ENCODE results near the gene ADAMTS16. TPM values are rescaled to one million over a fixed set of nuclear protein-coding genes. Genes with fewer than 3 reads are reported as not detected.
A peak's percentile ranks its signal among the peaks of the same experiment; 100 is the strongest.

ADAMTS16 gene, protein sequence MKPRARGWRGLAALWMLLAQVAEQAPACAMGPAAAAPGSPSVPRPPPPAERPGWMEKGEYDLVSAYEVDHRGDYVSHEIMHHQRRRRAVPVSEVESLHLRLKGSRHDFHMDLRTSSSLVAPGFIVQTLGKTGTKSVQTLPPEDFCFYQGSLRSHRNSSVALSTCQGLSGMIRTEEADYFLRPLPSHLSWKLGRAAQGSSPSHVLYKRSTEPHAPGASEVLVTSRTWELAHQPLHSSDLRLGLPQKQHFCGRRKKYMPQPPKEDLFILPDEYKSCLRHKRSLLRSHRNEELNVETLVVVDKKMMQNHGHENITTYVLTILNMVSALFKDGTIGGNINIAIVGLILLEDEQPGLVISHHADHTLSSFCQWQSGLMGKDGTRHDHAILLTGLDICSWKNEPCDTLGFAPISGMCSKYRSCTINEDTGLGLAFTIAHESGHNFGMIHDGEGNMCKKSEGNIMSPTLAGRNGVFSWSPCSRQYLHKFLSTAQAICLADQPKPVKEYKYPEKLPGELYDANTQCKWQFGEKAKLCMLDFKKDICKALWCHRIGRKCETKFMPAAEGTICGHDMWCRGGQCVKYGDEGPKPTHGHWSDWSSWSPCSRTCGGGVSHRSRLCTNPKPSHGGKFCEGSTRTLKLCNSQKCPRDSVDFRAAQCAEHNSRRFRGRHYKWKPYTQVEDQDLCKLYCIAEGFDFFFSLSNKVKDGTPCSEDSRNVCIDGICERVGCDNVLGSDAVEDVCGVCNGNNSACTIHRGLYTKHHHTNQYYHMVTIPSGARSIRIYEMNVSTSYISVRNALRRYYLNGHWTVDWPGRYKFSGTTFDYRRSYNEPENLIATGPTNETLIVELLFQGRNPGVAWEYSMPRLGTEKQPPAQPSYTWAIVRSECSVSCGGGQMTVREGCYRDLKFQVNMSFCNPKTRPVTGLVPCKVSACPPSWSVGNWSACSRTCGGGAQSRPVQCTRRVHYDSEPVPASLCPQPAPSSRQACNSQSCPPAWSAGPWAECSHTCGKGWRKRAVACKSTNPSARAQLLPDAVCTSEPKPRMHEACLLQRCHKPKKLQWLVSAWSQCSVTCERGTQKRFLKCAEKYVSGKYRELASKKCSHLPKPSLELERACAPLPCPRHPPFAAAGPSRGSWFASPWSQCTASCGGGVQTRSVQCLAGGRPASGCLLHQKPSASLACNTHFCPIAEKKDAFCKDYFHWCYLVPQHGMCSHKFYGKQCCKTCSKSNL
- total RNA-seq (under 1 TPM in 5 of 10 donors, not detected in 5; 0.05 to 0.47 (median 0.14) TPM), polyA plus RNA-seq (under 1 TPM in 1 of 2 donors, not detected in 1; 0.01 TPM)
- long read RNA-seq, donor 1: 0 reads
- long read RNA-seq, donor 2: 0 reads
- long read RNA-seq, donor 3: 0 reads

GRCh38 chr5:5139777-5140478 is at the start of gene ADAMTS16:
ADAMTS16 (plus strand) TSS chr5:5140330; CDS start chr5:5140468, 138 bp downstream.
- intact Hi-C loops (cut with DNase I): loop anchor here in 9 of 10 donors (2.0 to 10.0 kb wide), 7 partner anchors 255 to 279 kb away; no protein-coding TSS in a partner anchor

GRCh38 chr5:5092149-5092548 is 48.0 kb upstream of the ADAMTS16 start:
- no peak overlapping the region for H3K27ac ChIP-seq
- ATAC-seq: no peak
- 0 to 23% methylated on average over 1 of the region's 1 CpG for WGBS, 2 donors
- H3K27me3 ChIP-seq: peaks cover 0 to 4% (median 0%) of the 10 kb centered on the region in 7 donors
- H3K36me3 ChIP-seq: no peaks in the 10 kb centered on the region
- intact Hi-C loops (cut with DNase I): no loop called here
- no peak overlapping the region for H3K4me3 ChIP-seq
- H3K4me1 ChIP-seq: no peaks in the 10 kb centered on the region
- no peak for DNase-seq
- TF ChIP-seq, protein P1, sequence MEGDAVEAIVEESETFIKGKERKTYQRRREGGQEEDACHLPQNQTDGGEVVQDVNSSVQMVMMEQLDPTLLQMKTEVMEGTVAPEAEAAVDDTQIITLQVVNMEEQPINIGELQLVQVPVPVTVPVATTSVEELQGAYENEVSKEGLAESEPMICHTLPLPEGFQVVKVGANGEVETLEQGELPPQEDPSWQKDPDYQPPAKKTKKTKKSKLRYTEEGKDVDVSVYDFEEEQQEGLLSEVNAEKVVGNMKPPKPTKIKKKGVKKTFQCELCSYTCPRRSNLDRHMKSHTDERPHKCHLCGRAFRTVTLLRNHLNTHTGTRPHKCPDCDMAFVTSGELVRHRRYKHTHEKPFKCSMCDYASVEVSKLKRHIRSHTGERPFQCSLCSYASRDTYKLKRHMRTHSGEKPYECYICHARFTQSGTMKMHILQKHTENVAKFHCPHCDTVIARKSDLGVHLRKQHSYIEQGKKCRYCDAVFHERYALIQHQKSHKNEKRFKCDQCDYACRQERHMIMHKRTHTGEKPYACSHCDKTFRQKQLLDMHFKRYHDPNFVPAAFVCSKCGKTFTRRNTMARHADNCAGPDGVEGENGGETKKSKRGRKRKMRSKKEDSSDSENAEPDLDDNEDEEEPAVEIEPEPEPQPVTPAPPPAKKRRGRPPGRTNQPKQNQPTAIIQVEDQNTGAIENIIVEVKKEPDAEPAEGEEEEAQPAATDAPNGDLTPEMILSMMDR (IDR thresholded peaks at IDR 0.05): no peak
- H3K9me3 ChIP-seq: peaks cover 0 to 4% (median 0%) of the 10 kb centered on the region in 11 donors

More at GRCh38 chr5:5139777-5140478, at the start of gene ADAMTS16:
- ATAC-seq (peak in 3 of 8 donors; percentile 11 to 35 (median 34)), DNase-seq (peak in 1 of 2 donors; percentile 11)
- 1% methylated on average over 64 to 74 of the region's 76 CpGs for WGBS, 2 donors
- TF ChIP-seq, protein P1 (IDR thresholded peaks at IDR 0.05): no peak
- H3K27me3 ChIP-seq: peaks cover 17 to 48% (median 32%) of the 10 kb centered on the region in 7 donors
- H3K4me1 ChIP-seq: peaks cover 0 to 23% (median 17%) of the 10 kb centered on the region in 9 donors
- peak within 1 kb of the TSS; percentile 16 to 43 (median 35) for H3K4me3 ChIP-seq
- no peak within 1 kb of the TSS for H3K27ac ChIP-seq
- no peaks in the 10 kb centered on the region for H3K36me3 ChIP-seq
- H3K9me3 ChIP-seq: no peaks in the 10 kb centered on the region

- H3K9me3 ChIP-seq: peaks cover 0 to 12% (median 5%) of the 10 kb centered on the region in 11 donors
- no peaks in the 10 kb centered on the region for H3K4me1 ChIP-seq
- H3K36me3 ChIP-seq: no peaks in the 10 kb centered on the region
- ATAC-seq: no peak
- TF ChIP-seq, protein P1 (IDR thresholded peaks at IDR 0.05): no peak
- DNase-seq: no peak
- H3K27ac ChIP-seq: no peak overlapping the region
- intact Hi-C loops (cut with DNase I): no loop called here
- WGBS, 2 donors: 72 to 77% methylated on average over 4 of the region's 4 CpGs
- H3K4me3 ChIP-seq: no peak overlapping the region
- H3K27me3 ChIP-seq: no peaks in the 10 kb centered on the region
Observed at GRCh38 chr5:5100635-5101034, 39.5 kb upstream of the ADAMTS16 start.
